Stimulated activated CD4-positive, alpha-beta T cell treated with anti-CD3 and anti-CD28 coated beads, Interleukin-2, amount 100 ng/mL, for 48 hours (primary cell): ENCODE data around the gene RNF208.

Experiments used
- DNase-seq, 2 donors: peaks; one replicate each; pipeline ENCODE4 v3.0.0-alpha.2; 2020

The RNF208 gene

DNA sequence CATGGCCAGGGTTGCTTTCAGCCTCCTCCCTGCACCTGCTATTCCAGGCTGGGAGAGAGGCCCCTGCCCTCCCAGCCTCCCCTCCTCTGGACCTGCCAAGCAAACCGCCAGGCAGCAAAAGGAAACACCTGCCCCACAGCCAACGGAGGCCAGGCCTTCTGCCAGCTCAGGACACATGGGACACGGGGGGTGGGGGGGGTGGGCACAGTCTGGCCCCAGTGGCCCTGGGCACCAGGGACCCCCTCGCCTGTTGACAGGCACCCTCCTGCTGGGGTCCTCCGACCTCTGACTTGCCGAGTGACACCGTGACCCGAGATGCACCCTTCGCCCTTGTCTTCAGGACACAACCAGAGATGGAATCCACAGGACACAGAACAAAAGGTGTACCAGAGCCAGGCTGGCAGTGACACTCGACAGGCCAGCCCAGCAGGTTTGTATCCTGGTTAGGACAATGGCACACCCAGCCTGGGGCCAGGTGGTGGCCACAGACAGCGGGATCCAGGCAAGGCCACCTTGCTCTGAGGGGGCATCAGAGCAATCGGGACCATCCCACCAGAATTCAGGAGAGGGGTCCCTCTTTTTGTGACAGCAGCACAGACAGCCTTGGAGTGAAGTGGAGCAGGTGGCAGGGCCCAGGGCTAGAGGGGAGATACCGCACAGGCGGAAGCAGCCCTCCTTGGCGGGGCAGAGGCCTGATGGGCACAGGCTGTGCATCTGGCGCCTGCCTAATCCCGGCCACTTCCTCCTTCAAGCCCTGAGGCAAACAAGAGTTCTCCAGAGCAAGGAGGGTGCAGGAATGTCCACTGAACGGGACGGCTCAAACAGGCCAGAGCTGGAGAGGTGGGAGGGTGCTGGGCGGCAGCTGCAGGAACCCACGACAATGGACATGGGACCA is 48.9 kb downstream of the RNF208 start:
- DNase-seq: no peak

GRCh38 chr9:137171149-137171900 is 50.7 kb downstream of the RNF208 start:
- no peak for DNase-seq

- DNase-seq: no peak
These were observed 51.4 kb downstream of the RNF208 start for GRCh38 chr9:137170486-137171148.
